A549 (cell line): ENCODE data around the gene RGMB. TPM values are rescaled to one million over a fixed set of nuclear protein-coding genes. Genes with fewer than 3 reads are reported as not detected.

Source experiments
- ATAC-seq, 2 experiments: fragments of 200-7000 bp in 1 of 2; fragments of >200 bp in 1 of 2; cut with Nextera tagmentation in 1 of 2; cut with Tn5 transposase in 1 of 2; 3 replicates each; pipeline versions ENCODE4 v1.8.0 to v1.9.1; 2018 to 2020; ENCODE audit warnings: mild to moderate bottlenecking in 1 of 2, moderate library complexity in 1 of 2
- CTCF ChIA-PET: fragments of 300-600 bp; sonication (Branson Sonifier 250); formaldehyde crosslinking; extraction: SDS; loops from one replicate; lab custom pipeline; 2021; ENCODE audit warnings: antibody characterized with exemption, inconsistent platforms; lab: Yijun Ruan, JAX
- POLR2A ChIA-PET: fragments of 350-600 bp; formaldehyde crosslinking; extraction: SDS; loops from one replicate; lab custom pipeline; 2021; ENCODE audit warnings: antibody characterized with exemption, inconsistent platforms; lab: Yijun Ruan, JAX
- DNase-seq, 2 experiments: peaks; one replicate each; pipeline versions ENCODE4 v3.0.0 to v3.0.0-alpha.2; 2011 to 2016; ENCODE audit warnings: low read depth in 1 of 2, low spot score in 1 of 2
- FAIRE-seq: peaks from 2 replicates; lab custom pipeline; 2011; peaks lifted over from hg19 to GRCh38; lab: Jason Lieb, UNC
- H3K27ac ChIP-seq, 2 experiments: fragments of >200 bp; sonication (Bioruptor Twin); formaldehyde crosslinking; 3 replicates each; pipeline ENCODE4 v1.5.1; 2016 to 2017
- H3K4me1 ChIP-seq: fragments of >200 bp; sonication (Bioruptor Twin); formaldehyde crosslinking; 3 replicates; pipeline ENCODE4 v1.6.1; 2016
- H3K4me2 ChIP-seq: fragments of >200 bp; sonication (Bioruptor Twin); formaldehyde crosslinking; 3 replicates; pipeline ENCODE4 v1.6.1; 2016
- H3K4me3 ChIP-seq: fragments of >200 bp; sonication (Bioruptor Twin); formaldehyde crosslinking; 3 replicates; pipeline ENCODE4 v1.5.1; 2016
- H3K9me3 ChIP-seq: fragments of >200 bp; sonication (Bioruptor Twin); formaldehyde crosslinking; 3 replicates; pipeline ENCODE4 v1.6.1; 2016
- CEBPB ChIP-seq, 2 experiments: fragments of >200 bp in 1 of 2; sonication (Bioruptor Twin) in 1 of 2; formaldehyde crosslinking in 1 of 2; IDR thresholded peaks; 2 replicates each; pipeline ENCODE4 v1.6.1; 2012 to 2016
- CHD2 ChIP-seq: fragments of 150-350 bp; IDR thresholded peaks from 2 replicates; pipeline ENCODE4 v1.6.1; 2014; ENCODE audit warnings: low read length; ENCODE audit not compliant: partially characterized antibody
- FOSB ChIP-seq: fragments of 250-450 bp; sonication (Bioruptor Pico); IDR thresholded peaks from 2 replicates; pipeline ENCODE4 v1.5.0; 2020; ENCODE audit warnings: mild to moderate bottlenecking, moderate library complexity
- FOSL2 ChIP-seq, 2 experiments: fragments of 450-650 bp in 1 of 2; fragments of >200 bp in 1 of 2; sonication (Bioruptor Twin) in 1 of 2; formaldehyde crosslinking; IDR thresholded peaks; 2 replicates each; pipeline versions ENCODE4 v1.5.0 to v1.6.1; 2016 to 2020; ENCODE audit warnings: mild to moderate bottlenecking in 1 of 2, moderate library complexity in 1 of 2
- FOXS1 ChIP-seq: fragments of 250-450 bp; sonication (Bioruptor Pico); IDR thresholded peaks from 2 replicates; pipeline ENCODE4 v1.5.0; 2020; ENCODE audit warnings: mild to moderate bottlenecking, moderate library complexity
- JUNB ChIP-seq: fragments of >200 bp; sonication (Bioruptor Twin); formaldehyde crosslinking; IDR thresholded peaks from 2 replicates; pipeline ENCODE4 v1.6.1; 2016
- MAFK ChIP-seq: fragments of 450-650 bp; IDR thresholded peaks from 2 replicates; pipeline ENCODE4 v1.6.1; 2014; ENCODE audit not compliant: partially characterized antibody
- NPAS2 ChIP-seq: fragments of 250-450 bp; sonication (Bioruptor Pico); IDR thresholded peaks from 2 replicates; pipeline ENCODE4 v1.8.0; 2022; ENCODE audit warnings: mild to moderate bottlenecking, moderate library complexity, borderline replicate concordance
- POLR2A ChIP-seq: IDR thresholded peaks from 2 replicates; pipeline ENCODE4 v1.6.1; 2012; ENCODE audit warnings: mild to moderate bottlenecking, low read length
- RAD21 ChIP-seq, 2 experiments: fragments of >200 bp in 1 of 2; sonication (Bioruptor Twin) in 1 of 2; formaldehyde crosslinking in 1 of 2; IDR thresholded peaks in 1 of 2; conservative IDR thresholded peaks in 1 of 2; 2 replicates in 1 of 2; 3 replicates in 1 of 2; pipeline ENCODE4 v1.6.1; 2012 to 2018; ENCODE audit warnings: inconsistent platforms in 1 of 2
- RFX5 ChIP-seq: fragments of 450-650 bp; IDR thresholded peaks from 2 replicates; pipeline ENCODE4 v1.7.1; 2014; ENCODE audit warnings: antibody characterized with exemption, mild to moderate bottlenecking, moderate library complexity
- SMC3 ChIP-seq: fragments of >200 bp; sonication (Bioruptor Twin); formaldehyde crosslinking; IDR thresholded peaks from 3 replicates; pipeline ENCODE4 v1.6.1; 2018; ENCODE audit warnings: inconsistent platforms
- SREBF2 ChIP-seq: fragments of 450-650 bp; IDR thresholded peaks from 2 replicates; pipeline ENCODE4 v1.6.1; 2014; ENCODE audit warnings: mild to moderate bottlenecking, moderate library complexity
- ZNF302 ChIP-seq: fragments of 250-450 bp; sonication (Bioruptor Pico); IDR thresholded peaks from 2 replicates; pipeline ENCODE4 v1.9.0; 2021; ENCODE audit warnings: inconsistent platforms, mild to moderate bottlenecking, moderate library complexity
- WGBS: methylation state at CpG from one replicate; pipeline ENCODE4 v1.1.6; 2017; ENCODE audit errors: missing lambda C conversion rate; 5-methylcytosine and 5-hydroxymethylcytosine counted together
- polyA plus RNA-seq, 4 experiments: library from polyadenylated mRNA; depleted of rRNA in 3 of 4; stranded (reverse); fragments of >200 nt; fragmentation: RNase III in 1 of 4; extraction: RNeasy Plus Mini Kit Qiagen cat#74134 plus additional on column Dnase treatment in 1 of 4; gene quantifications; 2 replicates in 3 of 4; 3 replicates in 1 of 4; pipeline ENCODE4 v1.2.3, GENCODE V29; 2011 to 2017
- TF ChIP-seq, protein P1 (sequence below): fragments of >200 bp; sonication (Bioruptor Twin); formaldehyde crosslinking; IDR thresholded peaks from 3 replicates; pipeline ENCODE4 v1.5.1; 2016
- TF ChIP-seq, protein P2 (sequence below): fragments of 250-450 bp; sonication (Bioruptor Pico); IDR thresholded peaks from 2 replicates; pipeline ENCODE4 v1.5.0; 2020; ENCODE audit warnings: low read depth, mild to moderate bottlenecking, moderate library complexity
- TF ChIP-seq, protein P3 (sequence below): fragments of 200-600 bp; sonication (generic); IDR thresholded peaks from 2 replicates; pipeline ENCODE4 v1.6.1; 2016; ENCODE audit warnings: antibody characterized with exemption, mild to moderate bottlenecking, moderate library complexity

RGMB gene
- polyA plus RNA-seq, 2 of the 4 experiments (the other 2 are of a cell fraction): 5.3 to 5.6 TPM

DNA sequence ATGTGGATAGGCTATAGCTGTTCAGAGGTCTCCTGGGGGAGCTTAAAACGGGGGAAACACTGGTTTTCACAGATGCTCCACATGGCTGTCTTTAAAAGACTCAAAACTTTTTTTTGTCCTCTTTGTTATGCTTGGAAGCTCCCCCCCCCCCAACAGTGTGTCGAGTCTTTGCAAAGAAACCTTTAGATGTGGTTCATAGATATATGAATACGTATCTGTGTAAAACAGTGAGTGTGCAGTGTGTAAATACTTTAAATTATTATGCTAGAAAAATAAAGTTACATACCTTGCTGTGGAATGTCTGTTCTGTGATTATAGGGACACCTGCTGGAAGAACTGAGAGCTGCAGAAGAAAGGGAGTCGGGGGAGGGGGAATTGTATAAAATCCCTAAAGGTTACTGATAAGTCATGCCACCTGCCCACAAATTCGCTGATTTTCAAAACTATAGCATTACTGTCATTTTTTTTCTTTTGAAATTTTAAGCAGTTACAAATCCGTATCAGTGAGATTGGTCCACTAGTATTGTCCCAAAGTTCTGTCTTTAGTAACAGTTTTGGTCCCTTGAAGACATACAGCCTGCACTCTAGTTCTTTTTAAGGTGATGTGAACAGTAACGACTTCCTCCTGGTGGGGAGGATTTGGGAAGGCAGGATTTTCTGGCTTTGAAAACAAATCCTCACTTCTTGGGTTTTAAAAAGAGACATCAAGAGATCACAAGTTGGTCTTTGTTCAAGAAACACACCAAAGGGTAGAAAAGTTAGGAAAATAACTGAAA is 22.9 kb downstream of the RGMB start:
- no peak overlapping the region for H3K4me3 ChIP-seq
- peak overlapping the region; percentile 22; the same call in 1 of the 3 replicates for H3K4me2 ChIP-seq
- ChIA-PET CTCF (interaction anchor here (0.6 to 11.4 kb wide), 17 partner anchors 9 to 1565 kb away, joined by 3 to 127 read pairs (median 4); no protein-coding TSS in a partner anchor), POLR2A (no interaction called here)
- 0 out of 3 replicates have a peak, but pooled peaks cover 3% of the 10 kb centered on the region for H3K4me1 ChIP-seq
- H3K27ac ChIP-seq: no peak overlapping the region
- peak; percentile 63 for TF ChIP-seq SMC3
- TF ChIP-seq, protein P1, sequence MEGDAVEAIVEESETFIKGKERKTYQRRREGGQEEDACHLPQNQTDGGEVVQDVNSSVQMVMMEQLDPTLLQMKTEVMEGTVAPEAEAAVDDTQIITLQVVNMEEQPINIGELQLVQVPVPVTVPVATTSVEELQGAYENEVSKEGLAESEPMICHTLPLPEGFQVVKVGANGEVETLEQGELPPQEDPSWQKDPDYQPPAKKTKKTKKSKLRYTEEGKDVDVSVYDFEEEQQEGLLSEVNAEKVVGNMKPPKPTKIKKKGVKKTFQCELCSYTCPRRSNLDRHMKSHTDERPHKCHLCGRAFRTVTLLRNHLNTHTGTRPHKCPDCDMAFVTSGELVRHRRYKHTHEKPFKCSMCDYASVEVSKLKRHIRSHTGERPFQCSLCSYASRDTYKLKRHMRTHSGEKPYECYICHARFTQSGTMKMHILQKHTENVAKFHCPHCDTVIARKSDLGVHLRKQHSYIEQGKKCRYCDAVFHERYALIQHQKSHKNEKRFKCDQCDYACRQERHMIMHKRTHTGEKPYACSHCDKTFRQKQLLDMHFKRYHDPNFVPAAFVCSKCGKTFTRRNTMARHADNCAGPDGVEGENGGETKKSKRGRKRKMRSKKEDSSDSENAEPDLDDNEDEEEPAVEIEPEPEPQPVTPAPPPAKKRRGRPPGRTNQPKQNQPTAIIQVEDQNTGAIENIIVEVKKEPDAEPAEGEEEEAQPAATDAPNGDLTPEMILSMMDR: peak; percentile 73
- TF ChIP-seq CEBPB (IDR thresholded peaks at IDR 0.05): no peak
- TF ChIP-seq RAD21 (conservative IDR thresholded peaks at IDR 0.05 in 1 of 2, IDR thresholded peaks at IDR 0.05 in 1 of 2): peak; percentile 71 to 74
- peak; percentile 46 to 76 for DNase-seq
- 4% methylated on average over 7 of the region's 7 CpGs for WGBS
- ATAC-seq: peak; percentile 79 to 89
- FAIRE-seq: no peak
- H3K9me3 ChIP-seq: no peaks in the 10 kb centered on the region

DNA sequence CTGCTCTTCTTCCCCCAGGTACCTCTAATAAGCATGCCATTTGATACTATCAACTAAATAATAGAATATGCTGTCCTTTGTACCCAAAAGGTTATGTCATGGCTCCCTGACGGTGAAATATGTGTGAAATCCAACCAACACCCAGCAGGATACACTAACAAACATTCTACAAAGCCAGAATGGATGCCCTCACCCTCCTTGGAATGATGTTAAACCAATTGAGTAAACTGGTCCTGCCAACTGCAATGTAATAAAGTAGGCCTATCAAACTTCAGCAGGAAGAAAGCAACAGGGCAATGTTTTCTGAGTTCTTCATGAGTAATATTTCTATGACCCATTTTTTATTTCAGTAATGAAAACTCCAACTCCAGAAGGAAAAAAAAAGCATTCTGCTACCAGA is 24.9 kb downstream of the RGMB start:
- Histone ChIP-seq H3K27ac (no peak overlapping the region), H3K4me2 (no peak overlapping the region), H3K4me1 (0 out of 3 replicates have a peak, but pooled peaks cover 3% of the 10 kb centered on the region)
- ATAC-seq (no peak), FAIRE-seq (no peak)
- WGBS: 77% methylated on average over 1 of the region's 1 CpG
- TF ChIP-seq CHD2 (no peak), POLR2A (no peak), NPAS2 (CRISPR knock-in tag) (no peak), JUNB (no peak), ZNF302 (CRISPR knock-in tag) (no peak), MAFK (no peak), RFX5 (no peak), FOXS1 (no peak), SREBF2 (no peak), FOSB (no peak), FOSL2 (IDR thresholded peaks at IDR 0.05) (no peak), FOSL2 (CRISPR knock-in tag; IDR thresholded peaks at IDR 0.05) (no peak)
- TF ChIP-seq, protein P2, sequence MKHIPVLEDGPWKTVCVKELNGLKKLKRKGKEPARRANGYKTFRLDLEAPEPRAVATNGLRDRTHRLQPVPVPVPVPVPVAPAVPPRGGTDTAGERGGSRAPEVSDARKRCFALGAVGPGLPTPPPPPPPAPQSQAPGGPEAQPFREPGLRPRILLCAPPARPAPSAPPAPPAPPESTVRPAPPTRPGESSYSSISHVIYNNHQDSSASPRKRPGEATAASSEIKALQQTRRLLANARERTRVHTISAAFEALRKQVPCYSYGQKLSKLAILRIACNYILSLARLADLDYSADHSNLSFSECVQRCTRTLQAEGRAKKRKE (CRISPR knock-in tag): no peak
- TF ChIP-seq, protein P3, sequence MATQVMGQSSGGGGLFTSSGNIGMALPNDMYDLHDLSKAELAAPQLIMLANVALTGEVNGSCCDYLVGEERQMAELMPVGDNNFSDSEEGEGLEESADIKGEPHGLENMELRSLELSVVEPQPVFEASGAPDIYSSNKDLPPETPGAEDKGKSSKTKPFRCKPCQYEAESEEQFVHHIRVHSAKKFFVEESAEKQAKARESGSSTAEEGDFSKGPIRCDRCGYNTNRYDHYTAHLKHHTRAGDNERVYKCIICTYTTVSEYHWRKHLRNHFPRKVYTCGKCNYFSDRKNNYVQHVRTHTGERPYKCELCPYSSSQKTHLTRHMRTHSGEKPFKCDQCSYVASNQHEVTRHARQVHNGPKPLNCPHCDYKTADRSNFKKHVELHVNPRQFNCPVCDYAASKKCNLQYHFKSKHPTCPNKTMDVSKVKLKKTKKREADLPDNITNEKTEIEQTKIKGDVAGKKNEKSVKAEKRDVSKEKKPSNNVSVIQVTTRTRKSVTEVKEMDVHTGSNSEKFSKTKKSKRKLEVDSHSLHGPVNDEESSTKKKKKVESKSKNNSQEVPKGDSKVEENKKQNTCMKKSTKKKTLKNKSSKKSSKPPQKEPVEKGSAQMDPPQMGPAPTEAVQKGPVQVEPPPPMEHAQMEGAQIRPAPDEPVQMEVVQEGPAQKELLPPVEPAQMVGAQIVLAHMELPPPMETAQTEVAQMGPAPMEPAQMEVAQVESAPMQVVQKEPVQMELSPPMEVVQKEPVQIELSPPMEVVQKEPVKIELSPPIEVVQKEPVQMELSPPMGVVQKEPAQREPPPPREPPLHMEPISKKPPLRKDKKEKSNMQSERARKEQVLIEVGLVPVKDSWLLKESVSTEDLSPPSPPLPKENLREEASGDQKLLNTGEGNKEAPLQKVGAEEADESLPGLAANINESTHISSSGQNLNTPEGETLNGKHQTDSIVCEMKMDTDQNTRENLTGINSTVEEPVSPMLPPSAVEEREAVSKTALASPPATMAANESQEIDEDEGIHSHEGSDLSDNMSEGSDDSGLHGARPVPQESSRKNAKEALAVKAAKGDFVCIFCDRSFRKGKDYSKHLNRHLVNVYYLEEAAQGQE: no peak
- TF ChIP-seq, all 56 proteins: peak for 0
- Histone ChIP-seq H3K4me3 (no peak overlapping the region), H3K9me3 (no peaks in the 10 kb centered on the region)
- no peak for DNase-seq
- ChIA-PET CTCF (interaction anchor here (1.2 kb wide), 1 partner anchor 11 kb away, joined by 3 read pairs; no protein-coding TSS in a partner anchor), POLR2A (no interaction called here)
